ENCODE results near the gene ARGLU1. TPM values are rescaled to one million over a fixed set of nuclear protein-coding genes. Genes with fewer than 3 reads are reported as not detected.

ARGLU1 gene
- total RNA-seq, 2 donors from 2014 or later = 70.0 to 80.8 TPM

GRCh38 chr13:106494936-106495335, 73.0 kb downstream of the ARGLU1 start:
- intact Hi-C loops (cut with DNase I, micrococcal nuclease) = no loop called here
- no peak for ATAC-seq
- DNase-seq = no peak

DNA sequence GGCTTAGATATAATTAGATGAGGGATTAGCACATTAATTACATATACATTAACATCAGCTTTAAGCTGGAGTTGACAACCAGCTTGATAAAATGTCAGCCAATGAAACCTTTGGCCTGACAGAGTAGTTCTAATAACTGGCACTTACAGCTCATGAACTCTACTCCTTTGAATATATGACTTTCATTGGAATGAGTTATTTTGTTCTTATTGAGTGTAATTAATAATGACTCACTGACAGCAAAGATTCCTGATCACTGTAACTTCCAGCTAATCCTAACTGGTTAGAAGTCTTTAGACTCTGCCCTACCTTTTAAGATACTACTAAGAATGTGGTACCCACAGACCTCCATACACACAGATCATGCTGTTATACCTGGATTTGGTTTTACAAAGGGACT, 73.4 kb downstream of the ARGLU1 start:
- intact Hi-C loops (cut with DNase I, micrococcal nuclease) = no loop called here
- no peak for DNase-seq
- ATAC-seq = no peak

DNA sequence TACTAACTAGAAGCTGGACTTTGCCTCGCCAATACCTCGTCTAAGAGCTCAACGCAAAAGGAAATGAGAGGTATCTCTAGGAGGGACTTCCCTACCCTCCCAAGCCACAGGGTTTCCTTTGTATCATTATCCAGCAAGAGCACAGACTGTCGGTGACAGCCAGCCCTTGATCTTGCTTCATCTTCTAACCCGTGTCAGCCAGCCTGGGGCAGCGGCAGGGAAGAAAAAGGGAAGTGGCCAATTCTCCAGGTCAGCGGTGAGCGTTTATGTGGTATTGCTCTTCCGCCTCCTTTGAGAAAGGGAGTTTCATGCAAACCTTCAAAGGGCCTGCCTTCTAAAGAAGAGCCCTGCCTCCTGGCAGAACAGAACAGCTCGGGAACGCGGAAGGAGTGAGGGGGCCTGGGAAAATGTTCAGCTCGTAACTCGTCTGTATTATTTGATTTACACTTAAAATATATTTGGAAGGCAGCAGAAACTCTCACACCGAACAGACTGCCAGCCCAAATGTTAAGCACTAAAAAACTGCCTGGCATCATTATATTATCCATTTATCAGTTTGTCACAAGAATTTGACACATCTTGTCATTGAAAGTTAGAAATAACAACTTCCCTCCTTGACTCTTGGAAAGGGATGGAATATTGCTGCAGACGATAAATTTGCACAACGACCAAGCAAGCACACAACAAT, 74.3 kb downstream of the ARGLU1 start:
- intact Hi-C loops (cut with DNase I, micrococcal nuclease) = no loop called here
- ATAC-seq (no peak), DNase-seq (no peak)

DNA sequence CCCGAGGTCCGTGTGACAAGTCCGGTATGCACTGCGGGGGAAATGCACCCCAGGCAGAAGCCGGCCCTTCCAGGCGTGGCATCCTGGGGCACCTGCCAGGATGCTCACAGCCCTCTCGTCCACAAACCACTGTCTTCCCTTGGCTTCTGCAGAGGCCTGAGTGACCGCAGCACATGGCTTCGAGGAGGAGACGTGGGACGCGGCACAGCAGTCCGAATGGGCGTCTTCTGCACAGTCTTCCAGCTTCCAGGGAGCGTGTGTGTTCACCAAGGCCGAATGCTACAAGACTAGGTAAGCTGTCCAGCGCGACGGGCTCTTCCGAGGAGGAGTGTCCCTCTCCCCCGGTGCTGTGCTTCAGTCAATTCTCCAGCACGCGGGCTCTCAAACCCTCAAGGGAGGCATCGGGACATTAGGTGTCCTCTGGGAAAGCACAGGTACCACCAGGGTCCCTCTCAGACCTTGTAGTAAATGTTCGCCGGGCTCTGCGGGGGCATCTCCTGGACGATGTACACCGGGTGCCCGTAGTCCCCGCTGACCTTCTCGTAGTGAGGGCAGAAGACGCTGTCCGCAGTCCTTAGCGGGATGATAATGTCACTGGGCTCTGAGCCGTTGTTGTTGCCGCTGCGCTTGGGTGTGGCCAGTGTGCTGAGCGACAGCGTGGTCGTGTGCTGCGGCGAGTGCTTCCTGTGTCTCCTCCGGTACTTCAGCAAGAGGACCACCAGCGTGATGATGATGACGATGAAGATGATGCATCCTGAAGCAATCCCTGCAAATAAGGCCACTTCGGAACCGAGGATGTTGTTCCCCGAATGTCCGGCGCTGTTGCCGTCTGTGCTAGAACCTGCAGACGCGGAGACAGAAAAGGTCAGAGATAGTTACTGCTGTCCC, 75.1 kb downstream of the ARGLU1 start:
- no peak for DNase-seq
- no peak for ATAC-seq
- intact Hi-C loops (cut with DNase I, micrococcal nuclease) = no loop called here

DNA sequence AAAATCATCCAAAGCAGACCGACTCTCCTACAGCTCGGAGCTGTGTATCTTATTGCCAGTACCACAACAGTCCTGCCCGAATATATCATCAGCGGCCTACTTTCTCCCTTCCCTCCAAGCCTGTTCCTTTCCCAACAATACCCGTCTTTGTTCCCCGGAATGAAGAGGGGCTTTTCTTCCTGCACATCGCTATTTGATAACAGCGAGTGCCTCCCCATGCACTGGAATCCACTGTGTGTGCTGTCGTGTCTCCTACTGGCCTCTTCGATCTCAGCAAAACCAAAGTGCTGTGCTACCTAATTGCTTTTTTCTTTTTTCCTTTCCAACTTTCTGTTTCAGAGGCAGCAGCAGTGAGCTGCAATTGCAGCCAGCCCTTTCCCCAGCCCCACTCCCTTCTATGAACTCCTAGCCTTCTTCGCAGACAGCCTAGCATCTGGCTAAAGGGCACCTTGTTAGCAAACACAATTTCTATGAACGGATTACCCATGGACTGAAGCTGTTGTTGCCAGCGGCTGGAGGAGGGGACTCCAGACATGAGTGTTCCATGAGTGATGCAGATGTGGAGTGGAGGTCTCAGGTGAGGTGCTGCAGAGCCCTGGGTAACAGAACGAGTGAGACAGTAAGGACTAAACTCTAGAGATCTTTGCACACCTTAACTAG, 75.9 kb downstream of the ARGLU1 start:
- intact Hi-C loops (cut with DNase I, micrococcal nuclease) = no loop called here
- DNase-seq (no peak), ATAC-seq (no peak)

Other genes starting within 250 kb of the ARGLU1 start
- gene EFNB2, start 32.5 kb downstream of the ARGLU1 start, total RNA-seq = 10 to 100 TPM; 85.0 to 97.1 TPM